GM18858 (cell line): ENCODE data around the gene PHYHIPL.

Experiments used
- ATAC-seq: cut with Tn5 transposase; IDR thresholded peaks from one replicate; pipeline ENCODE4 v1.9.1; 2021; ENCODE audit not compliant: unreplicated experiment

The PHYHIPL gene

GRCh38 chr10:59252491-59252890 lies 76.0 kb downstream of the PHYHIPL start:
- no peak for ATAC-seq

DNA sequence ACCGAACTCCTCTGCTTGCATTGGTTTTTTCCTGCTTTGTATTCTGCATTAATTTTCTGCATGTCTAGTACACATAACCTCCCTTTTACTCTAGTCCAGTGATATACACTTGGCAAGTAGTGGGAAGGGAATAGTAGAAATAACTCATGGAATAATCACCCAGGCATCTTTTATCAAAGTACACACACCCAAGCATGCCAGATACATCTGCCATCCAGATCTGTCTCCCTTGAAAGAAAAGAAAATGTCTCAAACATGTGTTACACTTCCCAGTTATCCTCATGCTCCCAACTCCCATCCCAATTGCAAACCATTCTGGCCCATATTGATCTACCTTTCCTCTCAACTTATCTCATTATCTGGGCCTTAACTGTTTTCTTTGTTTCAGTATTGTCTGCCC lies 79.0 kb downstream of the PHYHIPL start:
- ATAC-seq: no peak

GRCh38 chr10:59257224-59257623 lies 80.8 kb downstream of the PHYHIPL start:
- ATAC-seq: no peak

GRCh38 chr10:59258890-59259289 lies 82.4 kb downstream of the PHYHIPL start:
- no peak for ATAC-seq

GRCh38 chr10:59265141-59265540 lies 88.7 kb downstream of the PHYHIPL start:
- no peak for ATAC-seq

- ATAC-seq: no peak
These were observed 89.9 kb downstream of the PHYHIPL start for GRCh38 chr10:59266321-59266720.

- no peak for ATAC-seq
These were observed 92.0 kb downstream of the PHYHIPL start for GRCh38 chr10:59268460-59268859.

GRCh38 chr10:59269651-59270050 lies 93.2 kb downstream of the PHYHIPL start:
- no peak for ATAC-seq

DNA sequence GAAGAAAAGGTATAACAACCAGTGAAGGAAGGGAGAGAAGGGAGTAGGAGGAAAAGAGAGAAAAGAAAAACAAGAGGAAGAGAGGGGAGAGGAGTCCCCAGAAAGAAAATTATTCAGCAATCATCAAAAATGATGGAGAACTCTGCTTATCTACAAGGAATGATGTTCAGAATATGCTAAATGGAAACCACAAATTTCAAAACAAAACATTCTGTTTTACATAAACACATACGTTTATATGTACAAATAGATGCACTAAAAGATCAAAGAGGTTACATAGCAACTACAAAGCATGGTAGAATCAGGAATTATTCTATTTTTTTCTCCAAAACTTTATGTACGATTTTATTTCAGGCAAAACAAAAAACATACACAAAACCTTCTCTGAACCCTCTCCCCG lies 94.0 kb downstream of the PHYHIPL start:
- no peak for ATAC-seq

GRCh38 chr10:59271160-59271559 lies 94.7 kb downstream of the PHYHIPL start:
- no peak for ATAC-seq

GRCh38 chr10:59272061-59272460 lies 95.6 kb downstream of the PHYHIPL start:
- no peak for ATAC-seq

DNA sequence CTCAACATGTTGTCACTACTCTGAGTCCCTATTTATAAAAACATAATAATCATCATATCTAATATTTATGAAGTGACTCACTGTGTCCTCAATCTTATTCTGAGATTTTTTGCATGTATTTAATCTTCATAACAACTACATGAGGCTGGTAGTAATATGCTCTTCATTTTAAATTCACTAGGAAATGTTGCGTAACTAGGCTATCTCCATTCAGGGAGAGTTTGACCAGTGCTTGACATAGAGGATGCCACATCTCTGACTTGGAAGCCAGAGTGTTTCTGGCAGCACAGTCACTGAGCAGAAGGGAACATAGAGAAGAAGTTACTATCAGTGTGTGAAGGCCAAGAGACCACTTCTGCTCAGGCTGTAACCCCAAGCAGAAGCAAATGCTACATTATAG lies 97.0 kb downstream of the PHYHIPL start:
- no peak for ATAC-seq

DNA sequence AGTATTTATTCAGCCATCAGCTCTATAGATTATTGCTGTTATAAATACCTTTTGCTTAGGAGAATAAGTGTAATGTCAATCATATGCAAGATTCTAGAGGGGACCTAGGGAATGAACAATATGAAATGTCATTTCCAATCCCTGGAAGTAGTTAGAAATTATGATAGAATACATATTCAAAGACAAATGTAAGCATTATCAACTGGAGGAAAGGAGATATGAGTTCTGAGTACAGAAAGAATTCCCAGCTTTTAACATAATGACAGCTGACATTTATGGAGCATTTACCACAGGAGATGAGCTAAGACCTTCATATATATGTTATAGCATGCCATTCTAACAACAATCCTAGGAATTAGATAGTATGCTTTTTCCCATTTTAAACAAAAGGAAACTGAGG lies 99.7 kb downstream of the PHYHIPL start:
- ATAC-seq: no peak

GRCh38 chr10:59276919-59277318 lies 100.5 kb downstream of the PHYHIPL start:
- ATAC-seq: no peak

DNA sequence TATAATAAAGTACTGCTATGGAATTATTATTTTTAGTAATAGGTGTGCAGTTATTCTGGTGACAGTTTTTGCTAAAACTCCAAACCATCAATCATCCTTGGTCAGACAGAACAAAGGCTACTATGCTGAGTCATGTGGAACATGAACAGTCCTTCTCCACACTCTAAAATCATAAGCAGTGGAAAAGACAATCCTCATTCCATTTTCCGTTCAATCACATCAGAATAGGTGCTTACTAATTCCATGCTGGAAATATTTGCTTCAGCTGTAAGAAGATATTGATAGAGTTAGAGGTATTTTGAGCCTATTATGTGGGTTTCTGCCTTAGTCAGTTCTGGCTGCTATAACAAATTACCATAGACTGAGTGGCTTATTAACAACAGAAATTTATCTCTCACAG lies 103.0 kb downstream of the PHYHIPL start:
- ATAC-seq: no peak

DNA sequence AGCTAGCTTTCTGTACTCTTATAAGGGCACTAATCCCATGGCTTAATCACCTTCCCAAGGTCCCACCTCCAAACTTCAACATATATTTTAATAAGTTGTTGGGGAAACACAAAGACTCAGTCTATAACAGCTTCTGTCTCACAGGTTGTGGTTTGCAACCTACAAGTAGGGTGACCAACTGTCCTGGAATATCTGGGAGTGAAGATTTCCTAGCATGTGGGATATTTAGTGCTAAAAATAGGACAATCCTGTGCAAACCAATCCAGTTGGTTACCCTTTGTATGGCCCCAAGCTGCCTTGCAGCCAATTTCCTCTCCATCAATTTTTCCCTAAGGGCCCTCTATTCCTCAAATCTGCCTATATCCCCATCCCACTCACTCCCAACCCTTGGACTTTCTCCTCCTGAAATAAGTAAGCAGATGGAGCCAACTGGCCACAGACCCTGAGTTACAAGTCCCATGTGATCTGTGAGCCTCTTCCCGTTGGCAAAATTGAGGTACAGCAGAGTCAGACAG lies 103.6 kb downstream of the PHYHIPL start:
- ATAC-seq: no peak

DNA sequence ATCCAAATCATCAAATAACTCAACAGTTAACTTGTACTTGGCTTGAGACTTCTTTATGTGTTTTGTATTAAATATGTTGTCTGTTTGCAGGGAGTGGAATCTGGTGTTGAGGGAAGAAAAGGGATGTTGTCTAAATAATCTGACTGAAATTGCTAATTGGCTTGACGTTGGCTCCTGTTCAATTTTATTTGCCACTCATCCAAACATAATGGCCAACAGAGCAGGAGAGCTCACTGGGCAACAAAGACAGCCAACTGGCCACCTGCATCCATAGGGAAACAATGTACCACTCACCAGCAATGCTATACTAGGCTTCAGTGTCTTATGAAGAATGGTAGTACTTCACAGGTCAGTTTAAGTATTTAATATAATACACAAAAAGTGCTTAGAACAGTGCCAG lies 105.4 kb downstream of the PHYHIPL start:
- no peak for ATAC-seq

DNA sequence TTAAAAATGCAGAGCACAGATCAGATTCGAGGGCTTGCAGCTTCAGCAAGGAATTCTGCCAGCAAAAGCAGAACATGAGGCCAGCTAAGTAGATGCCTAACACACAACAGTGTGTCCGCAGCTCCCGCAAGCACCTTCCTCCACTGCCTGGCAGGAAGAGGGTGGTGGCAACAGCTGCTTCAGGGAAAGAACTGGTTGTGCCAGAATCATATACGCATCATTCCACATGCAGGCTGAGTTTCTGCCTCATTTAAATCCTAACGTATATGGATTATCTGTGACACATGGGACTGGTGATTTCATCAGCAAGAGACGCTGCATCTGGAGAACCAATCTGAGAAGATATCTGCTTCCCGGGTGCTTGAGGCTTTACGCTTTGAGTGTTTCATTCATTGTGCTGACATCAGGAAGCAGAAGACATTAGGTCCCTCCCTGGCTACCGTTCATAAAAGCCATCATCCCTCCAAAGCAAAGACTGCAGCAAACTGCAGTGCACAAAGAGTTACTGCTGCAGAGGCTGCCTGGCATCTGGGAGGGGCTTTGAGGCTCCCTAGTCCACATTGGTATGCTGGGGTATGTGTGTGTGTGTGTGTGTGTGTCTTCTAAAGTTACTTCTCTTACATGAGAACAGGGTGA lies 107.1 kb downstream of the PHYHIPL start:
- no peak for ATAC-seq

DNA sequence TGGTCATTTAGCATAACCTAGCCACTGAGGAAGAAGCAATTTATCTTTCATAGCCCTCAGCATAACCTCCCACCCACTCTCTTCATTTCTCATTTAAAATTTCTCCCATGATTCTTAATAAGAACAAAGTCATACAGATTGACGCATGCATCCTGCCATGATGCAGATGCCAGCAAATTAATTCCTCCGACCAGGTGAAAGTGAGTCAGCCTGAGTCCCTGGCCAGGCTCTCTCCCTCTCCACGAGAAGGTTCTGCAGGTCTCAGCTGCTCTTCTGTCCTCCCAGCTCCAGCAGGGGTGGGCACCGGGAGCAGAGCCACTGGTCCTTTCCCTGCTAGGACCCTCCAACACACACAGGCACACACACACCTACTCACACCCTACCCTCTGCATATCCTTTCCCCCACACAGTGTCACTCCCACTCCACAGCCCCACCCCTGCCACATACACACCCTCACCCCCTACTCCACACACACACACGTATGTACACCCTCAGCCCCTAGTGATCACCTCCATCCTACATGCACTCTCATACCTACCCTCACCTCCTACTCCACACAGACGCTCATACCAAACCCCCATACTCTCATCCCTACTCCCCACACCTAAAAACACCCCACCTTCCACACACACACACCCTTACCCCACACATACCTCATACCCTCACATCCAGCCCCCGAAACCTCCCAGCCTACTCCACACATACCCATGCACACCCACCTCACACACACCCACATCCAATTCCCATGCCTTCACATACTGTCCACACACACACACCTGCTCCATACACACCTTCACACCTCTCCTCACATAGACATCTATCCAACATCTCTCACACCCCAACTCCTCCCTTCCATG lies 107.9 kb downstream of the PHYHIPL start:
- no peak for ATAC-seq

GRCh38 chr10:59285073-59285472 lies 108.6 kb downstream of the PHYHIPL start:
- ATAC-seq: no peak

DNA sequence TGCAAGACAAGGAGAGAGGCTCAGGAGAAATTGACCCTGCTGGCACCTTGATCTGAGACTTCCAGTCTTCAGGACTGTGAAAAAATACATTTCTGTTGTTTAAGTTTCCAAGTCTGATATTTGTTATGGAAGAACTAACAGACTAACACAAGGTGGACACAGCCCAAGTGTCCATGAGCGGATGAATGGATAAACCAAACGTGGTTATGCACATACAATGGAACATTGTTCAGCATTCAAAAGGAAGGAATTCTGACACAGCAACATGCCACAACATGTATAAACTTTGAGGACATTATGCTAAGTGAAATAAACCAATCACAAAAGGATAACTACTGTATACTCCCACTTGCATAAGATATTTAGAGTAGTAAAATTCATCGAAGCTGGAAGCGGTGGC lies 109.4 kb downstream of the PHYHIPL start:
- ATAC-seq: no peak

GRCh38 chr10:59287587-59288255 lies 111.3 kb downstream of the PHYHIPL start:
- no peak for ATAC-seq
